ENCODE data around the gene DPP6.
"Not testable (repeated sequence)": the region's sequence is repeated elsewhere in the genome, so short reads cannot be mapped to it uniquely, and the experiment has no call there.

DPP6 gene

GRCh38 chr7:154051643-154052529, at the start of gene DPP6:
Gene DPP6, plus strand, starts transcription at chr7:154052398.
- not testable (repeated sequence) for DNase-seq (ENCODE audit: low spot score)

- DNase-seq (ENCODE audit: low spot score): not testable (repeated sequence)
These were observed 42.7 kb upstream of the DPP6 start for GRCh38 chr7:154009423-154009911.

DNA sequence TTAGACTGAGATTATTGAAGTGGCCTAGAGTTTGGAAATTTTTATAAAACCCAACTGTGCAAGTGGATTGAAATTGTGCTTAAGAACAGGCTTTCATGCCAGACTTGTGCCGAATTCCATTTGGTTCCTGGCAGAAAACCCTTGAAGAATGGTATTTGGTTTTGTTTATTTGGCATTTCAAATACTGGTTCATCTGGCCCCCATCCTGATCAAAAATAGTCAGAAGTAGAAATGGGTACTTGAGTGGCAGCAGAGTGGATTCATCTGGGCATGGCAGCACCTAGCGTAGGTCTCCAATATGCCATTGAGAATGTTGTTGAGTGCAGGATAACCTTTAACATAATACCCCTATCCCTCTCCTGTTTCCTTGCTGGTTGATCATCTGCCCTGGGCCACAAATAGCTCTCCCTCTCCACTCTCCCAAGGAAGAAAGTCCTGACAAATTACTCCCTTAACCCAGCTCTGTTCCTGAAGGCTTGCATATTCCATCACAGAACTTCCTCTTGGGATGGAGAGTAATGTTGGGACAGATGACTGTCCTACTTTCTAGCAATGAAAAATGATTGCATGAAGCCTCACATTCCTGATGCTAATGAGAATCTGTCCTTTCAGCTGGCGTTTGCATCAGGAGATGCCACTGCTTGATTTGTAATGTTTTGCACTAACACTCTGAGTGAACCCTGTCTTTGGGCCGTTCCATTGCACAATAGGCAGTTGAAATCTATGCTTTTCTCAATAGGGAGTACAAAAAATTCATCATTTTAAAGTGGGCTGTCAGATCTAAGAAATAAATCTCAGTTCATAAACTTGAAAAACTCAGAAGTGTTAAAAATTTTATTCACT, 41.3 kb upstream of the DPP6 start:
- not testable (repeated sequence) for DNase-seq (ENCODE audit: low spot score)

DNA sequence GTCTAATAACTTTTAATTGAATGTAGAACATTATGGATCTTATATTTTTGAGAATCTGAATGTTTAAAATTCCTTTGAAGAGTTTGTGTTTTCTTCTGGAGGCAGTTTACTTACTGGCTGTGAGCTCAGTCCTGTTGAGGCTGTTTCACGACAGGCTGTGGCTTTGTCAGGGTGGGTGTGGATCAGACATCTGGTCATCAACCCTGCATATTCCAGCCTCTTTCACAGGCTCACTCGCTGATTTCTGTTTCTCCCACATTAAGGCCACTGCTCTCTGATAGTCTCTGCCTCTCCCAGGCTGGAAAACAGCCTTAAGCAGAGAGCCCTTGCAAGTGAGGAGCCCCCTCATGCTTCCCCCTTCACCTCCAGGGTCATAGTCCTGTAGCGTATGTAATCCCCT, 39.4 kb upstream of the DPP6 start:
- DNase-seq (ENCODE audit: low spot score): not testable (repeated sequence)

GRCh38 chr7:154015636-154016035, 36.6 kb upstream of the DPP6 start:
- DNase-seq (ENCODE audit: low spot score): not testable (repeated sequence)

DNA sequence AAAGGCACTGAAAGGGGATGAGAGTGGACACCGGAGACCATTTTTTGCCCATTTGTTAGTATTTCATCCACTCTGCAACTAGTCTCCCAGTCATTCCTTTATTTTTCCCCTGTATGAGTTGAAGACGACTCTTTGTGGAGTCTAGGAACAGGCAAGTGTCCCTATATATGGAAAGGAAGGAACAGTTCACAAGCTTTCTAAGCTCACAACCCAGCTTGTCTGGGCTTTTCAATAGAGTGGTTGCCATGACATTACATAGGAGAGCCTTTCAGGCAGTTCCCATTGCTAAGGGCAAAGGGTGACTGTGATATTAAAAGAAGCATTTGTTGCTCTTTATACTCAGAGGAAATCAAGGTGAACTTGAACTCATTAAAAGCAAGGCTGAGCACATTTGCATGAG, 33.8 kb upstream of the DPP6 start:
- DNase-seq (ENCODE audit: low spot score): not testable (repeated sequence)

GRCh38 chr7:154027805-154028204, 24.4 kb upstream of the DPP6 start:
- not testable (repeated sequence) for DNase-seq (ENCODE audit: low spot score)

DNA sequence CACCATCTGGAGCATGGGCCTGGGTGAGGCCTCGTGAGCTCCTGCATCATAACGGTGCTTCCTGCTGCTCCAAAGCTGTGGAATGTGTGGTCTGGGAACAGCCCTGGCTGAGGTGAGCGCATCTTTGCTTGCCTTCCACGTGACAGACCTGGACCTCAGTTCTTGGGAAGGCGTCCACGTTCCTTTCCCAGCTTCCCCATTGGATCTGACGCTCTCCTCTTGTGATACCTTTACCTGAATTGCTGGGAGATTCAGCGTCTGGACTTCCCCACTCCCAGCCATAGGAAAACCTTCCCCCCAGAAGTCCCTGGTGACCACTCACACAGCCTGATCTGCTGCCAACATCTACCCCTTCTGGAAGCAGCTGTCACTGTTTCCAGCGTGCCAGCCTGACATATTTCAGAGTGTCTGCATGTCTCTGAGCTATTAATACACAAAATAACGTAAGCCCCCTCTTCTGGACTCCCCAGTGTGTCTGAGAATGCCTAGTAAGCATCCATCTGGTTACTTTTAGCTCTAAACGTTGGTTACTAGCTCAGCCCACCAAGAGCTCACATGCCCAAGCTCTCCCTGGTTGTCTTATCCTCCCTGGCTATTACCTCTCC, 21.6 kb upstream of the DPP6 start:
- DNase-seq (ENCODE audit: low spot score): not testable (repeated sequence)

DNA sequence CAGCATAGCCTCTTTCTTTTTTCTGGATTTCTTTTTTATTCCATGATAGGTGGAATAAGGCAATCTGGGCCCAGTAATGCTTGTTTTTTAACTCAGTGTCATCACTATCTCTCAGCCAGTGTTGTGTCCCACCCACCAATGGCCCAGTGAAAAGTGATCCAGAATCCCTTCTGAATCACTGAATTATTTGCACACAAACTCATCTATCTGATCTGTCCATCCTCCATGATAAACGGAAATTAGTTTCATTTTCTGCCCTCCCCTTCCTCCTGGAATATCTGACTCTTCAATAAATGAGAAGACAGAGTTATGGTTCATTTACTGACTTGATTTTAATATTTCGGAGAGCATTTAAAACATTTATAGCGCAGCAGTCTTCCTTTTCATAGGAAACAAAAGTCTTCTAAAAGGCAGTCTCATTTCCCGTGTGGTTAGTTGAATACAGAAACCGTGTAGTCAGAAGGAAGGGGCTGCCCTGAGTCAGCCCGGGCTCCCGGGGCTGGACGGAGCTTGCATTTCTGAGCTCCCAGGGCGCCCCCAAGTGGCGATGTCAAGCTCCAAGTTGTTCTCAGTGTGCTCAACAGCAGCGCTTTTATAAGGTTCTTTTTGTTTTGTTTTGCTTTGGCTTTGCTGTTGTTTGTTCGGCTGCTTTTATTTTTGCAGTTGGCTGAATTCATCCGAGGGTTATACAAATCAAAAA, 12.6 kb upstream of the DPP6 start:
- not testable (repeated sequence) for DNase-seq (ENCODE audit: low spot score)

- DNase-seq (ENCODE audit: low spot score): not testable (repeated sequence)
These were observed 1.8 kb upstream of the DPP6 start for GRCh38 chr7:154050394-154050793.

DNA sequence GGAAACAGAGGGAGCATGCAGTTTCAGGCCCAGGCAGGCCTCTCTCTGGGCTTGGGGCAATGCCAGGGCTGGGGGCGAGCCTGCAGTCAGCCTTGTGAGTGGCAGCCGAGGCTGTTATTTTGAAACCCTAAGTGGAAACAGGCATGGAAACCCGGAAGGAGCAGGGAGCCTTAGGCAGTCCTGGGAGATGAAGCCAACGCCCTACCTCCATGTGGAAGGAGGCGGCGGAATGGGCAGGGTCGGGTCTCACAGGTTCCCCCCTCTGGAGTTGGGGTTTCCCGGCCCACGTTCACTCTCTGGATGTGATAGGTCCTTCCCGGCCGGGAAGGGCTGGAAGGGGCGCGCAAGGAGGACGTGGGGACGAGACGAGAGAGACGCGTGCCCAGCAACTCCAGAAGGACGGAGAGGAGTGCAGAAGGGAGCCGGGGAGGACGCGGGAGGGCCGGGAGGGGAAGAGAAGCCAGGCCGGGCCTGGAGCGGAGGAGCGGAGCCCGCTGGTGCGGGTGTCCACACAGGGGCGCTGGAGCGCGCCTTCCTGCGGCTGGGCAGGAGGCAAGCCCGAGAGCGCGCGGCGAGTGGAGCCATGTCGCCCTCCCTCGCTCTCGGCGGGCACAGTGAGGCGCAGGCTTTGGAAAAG, 1.1 kb upstream of the DPP6 start:
- DNase-seq (ENCODE audit: low spot score): peak; percentile 31

GRCh38 chr7:154052530-154053252, 493 bp downstream of the DPP6 start:
- DNase-seq (ENCODE audit: low spot score): peak; percentile 43

DNA sequence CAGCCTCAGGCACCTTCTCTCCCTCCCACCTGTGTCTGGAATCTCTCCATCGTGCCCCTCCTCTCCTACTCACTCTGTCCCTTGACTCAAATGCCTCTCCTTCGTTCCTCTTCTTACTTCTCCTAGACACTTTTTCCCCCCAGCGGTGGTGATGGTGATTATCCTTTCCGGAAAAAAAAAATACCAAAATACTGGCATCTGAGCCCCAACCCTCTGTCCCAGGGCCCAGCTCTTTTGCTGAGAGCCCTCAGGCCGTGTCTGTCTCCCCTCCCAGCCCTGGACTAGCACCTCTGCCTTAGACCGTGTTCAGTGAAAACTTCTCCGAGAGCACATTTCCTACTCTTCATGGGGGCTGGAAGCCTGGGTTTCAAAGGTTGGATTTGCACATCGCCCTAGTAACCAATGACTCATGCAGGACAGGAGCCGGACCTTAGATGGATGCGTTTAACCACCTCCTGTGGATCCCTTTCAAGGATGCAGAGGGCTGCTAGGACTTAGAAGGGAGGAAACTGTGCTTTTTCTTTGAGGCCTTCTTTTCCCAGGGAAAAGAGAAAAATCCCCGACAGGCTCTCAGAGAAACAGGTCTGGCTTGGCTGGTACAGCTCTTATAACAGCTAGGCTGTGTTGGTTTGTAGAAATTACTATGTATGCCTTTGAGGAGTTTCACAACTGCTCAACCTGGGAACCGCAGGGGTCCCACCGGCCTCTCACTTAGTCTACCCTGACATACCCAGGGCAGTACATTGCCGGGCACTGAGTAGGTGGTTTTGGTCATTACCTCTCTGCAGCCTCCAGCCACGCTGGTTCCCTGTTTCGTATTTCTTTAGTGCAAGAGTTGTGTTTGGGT, 1.5 kb downstream of the DPP6 start:
- DNase-seq (ENCODE audit: low spot score): not testable (repeated sequence)

DNA sequence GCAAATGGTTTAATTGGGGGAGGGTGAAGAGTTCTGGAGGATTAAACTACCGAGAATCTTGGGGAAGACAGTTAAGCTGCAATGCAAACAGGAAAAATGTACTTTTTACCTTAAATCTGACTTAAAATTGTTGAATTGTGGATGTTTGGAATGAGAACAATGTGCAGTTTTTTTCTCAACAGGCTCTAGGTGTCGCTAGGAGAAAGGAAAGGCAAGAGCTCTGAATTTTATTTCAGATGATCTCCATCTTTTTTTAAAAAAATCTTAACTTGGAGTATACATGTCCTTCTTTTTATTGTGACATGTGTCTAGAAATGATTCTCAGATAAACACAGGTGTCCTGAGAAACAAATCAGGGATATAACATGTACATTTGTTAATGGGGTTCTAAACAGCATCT, 2.5 kb downstream of the DPP6 start:
- DNase-seq (ENCODE audit: low spot score): not testable (repeated sequence)

DNA sequence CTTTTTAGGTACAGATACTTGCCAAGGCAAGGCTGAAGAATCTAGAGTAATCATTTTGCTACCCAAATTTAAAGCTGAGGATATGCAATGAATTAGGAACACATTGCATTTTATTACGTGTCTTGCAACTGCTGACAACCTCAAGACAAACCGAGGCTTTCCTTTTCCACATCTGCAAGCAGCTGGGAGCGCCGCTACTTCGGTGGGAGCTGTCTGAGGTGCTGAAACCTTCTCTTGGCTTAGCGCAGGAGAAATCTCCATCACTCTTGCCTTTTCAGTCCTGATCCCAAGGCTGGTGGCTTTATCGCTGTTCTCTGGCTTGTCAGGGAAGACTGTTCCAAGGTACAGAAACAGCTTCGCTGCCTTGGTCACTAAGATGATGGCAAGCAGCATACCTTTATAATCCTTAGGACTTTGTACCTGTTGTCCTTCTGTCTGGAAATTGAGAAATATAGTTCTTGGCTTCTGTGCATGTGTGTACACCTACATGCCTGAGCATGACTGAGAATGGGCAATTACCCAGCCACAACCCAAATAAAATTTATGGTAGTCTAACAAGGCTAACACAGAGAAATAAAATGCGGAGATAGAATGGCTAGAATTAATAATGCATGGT, 3.4 kb downstream of the DPP6 start:
- peak; percentile 27 for DNase-seq (ENCODE audit: low spot score)

GRCh38 chr7:154058783-154059182, 6.6 kb downstream of the DPP6 start:
- not testable (repeated sequence) for DNase-seq (ENCODE audit: low spot score)

- not testable (repeated sequence) for DNase-seq (ENCODE audit: low spot score)
These were observed 8.4 kb downstream of the DPP6 start for GRCh38 chr7:154060551-154060950.

DNA sequence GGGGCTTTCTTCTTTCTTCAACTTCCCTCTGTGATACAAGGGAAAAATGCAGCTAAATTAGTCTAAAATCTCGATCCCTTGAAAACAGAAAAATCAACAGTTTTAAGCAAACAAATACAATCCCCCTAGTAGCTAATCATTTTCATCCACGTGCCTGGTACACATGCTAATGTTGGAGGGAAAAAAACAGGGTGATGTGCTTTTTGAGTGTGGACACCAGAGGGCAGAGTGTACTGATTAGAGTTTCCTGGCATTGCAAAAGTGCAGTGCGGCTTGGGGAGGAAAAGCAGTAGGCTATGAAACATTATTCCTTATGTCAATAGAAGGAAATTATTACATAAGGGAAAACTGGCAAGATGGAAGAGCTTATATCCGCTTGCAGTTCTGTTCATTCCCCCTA, 19.6 kb downstream of the DPP6 start:
- DNase-seq (ENCODE audit: low spot score): peak; percentile 83

Data from Ammon's horn (tissue), 1 donor.